ENCODE data around the gene CPED1.
"Not testable (repeated sequence)": the region's sequence is repeated elsewhere in the genome, so short reads cannot be mapped to it uniquely, and the experiment has no call there.

Gene CPED1

GRCh38 chr7:121075424-121075841, 86.9 kb downstream of the CPED1 start:
- not testable (repeated sequence) for DNase-seq

DNA sequence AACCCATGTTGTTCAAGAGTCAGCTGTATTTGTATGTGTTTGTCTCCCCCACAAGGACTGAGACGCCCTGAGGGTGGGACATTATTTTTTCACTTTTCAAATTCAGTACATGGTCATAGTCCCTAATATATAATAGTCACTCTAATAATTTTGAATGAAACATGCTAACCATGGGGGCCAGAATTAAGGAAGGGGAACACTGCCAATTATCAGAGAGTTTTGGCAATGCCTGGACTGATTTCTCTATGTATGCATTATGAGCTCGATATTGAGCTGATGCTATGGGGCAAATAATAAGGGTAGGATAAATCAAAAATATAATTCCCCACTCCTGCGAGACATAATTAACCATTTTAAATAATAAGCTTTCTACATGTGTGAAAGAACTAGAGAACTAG, 87.4 kb downstream of the CPED1 start:
- peak; percentile 69 for DNase-seq

DNA sequence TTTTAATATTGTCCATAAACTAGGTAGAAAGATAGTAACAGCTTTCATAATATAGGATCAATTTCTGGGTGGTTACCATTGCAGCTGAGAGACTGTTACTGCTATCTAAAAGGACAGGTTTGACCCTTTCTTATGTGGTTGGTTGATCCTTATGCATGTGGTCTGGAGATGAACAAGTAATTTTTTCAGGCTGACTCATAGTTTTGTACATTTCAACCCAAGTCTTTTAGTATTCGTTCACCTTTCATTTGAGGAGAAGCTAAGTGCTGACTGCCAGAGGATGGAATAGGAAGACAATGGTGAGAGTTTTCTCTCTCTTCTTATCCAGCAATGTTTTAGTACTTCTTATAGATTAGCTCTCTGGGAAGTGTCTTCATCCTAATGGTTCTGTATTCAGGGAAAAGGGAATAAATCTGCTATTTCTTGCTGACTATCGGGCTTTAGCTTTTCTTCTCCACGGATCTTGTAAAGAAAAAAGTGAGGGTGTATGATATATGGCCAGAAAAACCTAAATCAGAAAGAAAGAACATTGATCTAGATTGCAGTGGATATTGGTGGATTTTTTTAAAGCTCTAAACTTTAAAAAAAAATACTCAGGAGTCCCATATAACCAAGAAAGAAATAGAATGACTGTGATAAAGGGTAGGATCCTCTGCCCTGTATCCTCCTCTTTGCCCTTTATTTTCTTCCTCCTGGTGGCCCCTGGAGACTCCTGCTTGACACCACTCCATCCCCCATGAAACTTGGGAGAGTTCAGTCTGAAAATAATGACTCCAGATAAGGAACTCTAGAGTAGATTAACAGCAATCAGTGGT, 88.0 kb downstream of the CPED1 start:
- peak; percentile 91 for DNase-seq

- DNase-seq: no peak
Measured at GRCh38 chr7:121077165-121077630, 88.7 kb downstream of the CPED1 start.

GRCh38 chr7:121078701-121079227, 90.3 kb downstream of the CPED1 start:
- DNase-seq: peak; percentile 40

DNA sequence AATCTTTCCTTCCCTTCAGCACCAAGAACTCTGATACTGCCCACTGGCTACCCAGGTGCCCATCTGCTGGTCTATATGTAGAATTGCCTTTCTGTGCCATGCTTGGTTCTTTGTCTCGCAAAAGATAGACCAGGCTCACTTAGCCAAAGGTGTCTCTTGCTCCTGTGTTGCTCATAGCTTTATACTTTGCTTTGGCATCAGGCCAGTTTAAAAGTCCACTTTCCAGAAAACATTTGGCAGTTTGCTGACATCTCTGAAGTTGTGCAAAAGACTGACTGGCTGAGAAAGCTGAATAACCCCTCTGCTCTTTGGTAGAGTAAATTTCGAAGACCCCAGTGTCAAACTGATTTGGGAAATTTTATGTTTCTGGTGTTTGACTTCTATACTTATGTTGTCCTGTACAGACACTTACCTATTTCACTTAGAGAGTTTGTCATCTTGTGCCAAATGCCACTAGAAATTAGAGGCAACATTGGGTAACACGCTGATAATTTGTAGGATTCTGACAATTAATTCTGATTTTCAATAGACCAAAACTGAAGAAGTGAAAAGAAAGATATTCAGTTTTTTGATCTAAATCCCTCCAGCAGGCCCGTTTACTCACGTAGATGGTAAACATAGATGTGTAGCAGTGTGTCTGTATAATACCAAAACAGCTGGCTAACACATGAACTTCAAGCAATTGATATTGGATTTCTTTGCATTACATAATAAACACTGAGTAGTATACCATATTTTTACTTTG, 91.1 kb downstream of the CPED1 start:
- DNase-seq: peak; percentile 14

GRCh38 chr7:121080257-121080912, 91.9 kb downstream of the CPED1 start:
- peak; percentile 24 for DNase-seq

GRCh38 chr7:121080913-121081326, 92.4 kb downstream of the CPED1 start:
- no peak for DNase-seq

DNA sequence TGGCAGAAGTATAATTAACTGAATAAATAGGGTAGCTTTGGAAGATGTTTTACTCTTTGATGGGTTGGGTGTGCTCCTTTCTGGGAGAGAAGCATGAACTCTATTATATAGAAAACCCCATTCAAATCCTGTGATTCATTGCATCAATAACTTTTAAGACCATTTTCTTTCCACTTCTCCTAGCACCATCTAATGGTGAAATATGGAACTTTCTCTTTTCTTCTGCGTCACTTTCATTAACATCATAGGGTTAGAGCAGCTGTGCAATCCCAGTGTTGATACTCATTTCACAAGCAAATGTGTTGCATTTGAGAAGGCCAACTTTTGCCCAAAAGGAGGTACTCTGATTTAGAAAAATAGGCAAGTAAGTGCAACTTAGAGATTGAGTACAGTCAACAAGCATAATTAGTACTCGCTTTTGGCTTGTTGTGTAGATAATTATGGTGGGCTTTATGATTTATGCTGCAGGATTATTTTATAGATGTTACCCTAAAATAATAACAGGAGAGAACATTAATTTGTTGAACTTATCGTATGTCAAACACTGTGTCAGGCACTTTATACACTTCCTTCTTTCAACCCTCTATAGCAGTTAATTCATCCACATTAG, 92.9 kb downstream of the CPED1 start:
- DNase-seq: peak; percentile 84

DNA sequence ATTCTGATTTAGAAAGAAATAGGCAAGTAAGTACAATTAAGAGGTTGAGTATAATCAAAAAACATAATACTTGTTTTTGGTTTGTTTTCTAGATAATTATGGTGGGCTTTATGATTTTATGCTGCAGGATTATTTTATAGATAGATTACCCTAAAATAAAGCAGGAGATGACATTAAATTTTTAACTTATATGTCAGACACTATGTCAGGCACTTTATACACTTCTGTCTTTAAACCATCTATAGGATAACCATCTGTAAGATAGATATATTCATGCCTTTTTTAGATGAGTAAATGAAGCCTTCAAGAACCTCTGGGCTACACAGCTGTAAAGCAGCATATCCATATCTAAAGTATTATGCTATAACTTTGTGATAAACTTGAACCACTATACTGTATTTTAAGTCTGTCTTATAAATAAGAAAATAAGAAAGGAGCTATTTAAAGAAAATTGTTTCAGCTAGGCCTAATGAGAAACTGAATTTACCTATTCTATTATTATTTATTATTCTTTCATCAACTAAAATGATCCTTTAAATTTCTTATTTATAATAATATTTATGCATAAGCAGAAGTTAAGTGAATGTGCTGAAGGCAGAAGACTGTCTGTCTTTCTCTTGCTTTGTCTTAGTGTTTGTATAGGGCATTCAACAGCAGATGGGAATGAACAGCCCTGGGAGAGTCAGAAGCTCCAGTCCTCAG, 94.0 kb downstream of the CPED1 start:
- no peak for DNase-seq

GRCh38 chr7:121083138-121083789, 94.8 kb downstream of the CPED1 start:
- DNase-seq: peak; percentile 16

DNA sequence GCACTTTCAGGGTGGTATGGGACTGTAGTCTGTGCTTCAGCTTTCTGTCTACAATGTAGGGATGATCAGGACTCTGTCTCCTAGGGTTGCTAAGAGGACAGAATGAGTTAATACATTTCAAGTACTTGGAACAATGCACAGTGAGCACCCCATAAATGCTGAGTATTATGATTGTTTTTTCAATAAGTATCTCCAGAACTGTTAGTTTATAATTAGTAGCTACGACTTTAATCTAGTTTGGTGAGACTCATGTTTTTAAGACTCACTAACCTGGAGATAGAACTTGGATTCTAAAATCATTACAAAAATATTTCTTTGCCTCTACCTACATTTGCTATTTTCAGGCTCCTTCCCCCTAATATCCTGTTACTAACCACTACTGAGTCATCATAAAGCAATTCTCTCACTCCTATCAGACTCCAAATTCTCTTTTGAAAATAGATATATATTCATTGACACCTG, 95.3 kb downstream of the CPED1 start:
- no peak for DNase-seq

GRCh38 chr7:121084256-121084655, 95.7 kb downstream of the CPED1 start:
- DNase-seq: no peak

DNA sequence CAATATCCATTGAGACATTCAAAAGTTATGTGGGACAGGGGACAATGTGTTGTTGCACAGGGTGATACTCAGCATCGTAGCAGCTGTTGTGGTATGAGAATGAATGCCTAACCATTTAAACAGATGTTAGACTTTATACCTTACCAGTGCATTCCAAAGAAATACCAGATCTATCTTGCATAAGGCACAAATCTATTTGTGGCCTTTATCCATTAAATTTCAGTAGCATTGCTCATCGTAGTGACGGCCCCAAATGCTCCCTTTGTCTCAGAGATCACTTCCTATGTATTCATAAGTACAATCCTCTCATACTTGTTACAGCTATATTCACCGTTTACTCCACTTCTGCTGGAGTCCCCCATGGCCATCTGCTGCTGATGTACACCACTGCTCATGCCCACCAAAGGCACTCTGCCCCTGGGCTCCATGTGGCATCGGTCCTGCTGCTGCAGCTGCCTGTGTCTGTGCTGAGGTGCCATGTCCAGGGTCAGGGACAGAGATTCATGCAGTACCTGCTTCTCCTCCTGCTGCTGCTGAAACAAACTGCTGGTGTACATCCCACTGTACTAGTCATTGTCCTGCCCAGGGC, 96.3 kb downstream of the CPED1 start:
- DNase-seq: no peak

GRCh38 chr7:121085922-121086321, 97.4 kb downstream of the CPED1 start:
- no peak for DNase-seq

GRCh38 chr7:121088870-121089269, 100.4 kb downstream of the CPED1 start:
- no peak for DNase-seq

GRCh38 chr7:121094829-121095228, 106.3 kb downstream of the CPED1 start:
- no peak for DNase-seq

DNA sequence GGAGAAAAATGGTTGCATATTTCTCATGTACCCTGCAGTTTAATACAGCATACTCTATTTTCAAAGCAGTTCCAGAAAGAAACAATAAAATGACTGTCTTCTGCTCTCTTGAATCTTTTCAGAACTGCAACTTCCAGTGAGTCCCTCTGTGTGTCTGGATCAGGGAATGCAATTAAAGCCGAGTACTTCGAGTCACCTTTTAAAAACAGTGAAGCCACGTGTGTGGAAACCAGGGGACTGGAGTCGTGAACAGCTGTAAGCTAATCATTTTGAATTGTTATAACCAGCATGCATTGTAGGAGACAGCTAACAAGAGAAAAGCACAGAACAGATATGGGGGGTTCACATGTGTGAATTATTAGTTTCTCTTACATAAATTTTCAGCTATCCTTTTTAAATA, 109.1 kb downstream of the CPED1 start:
- no peak for DNase-seq

GRCh38 chr7:121099572-121099971, 111.1 kb downstream of the CPED1 start:
- no peak for DNase-seq

DNA sequence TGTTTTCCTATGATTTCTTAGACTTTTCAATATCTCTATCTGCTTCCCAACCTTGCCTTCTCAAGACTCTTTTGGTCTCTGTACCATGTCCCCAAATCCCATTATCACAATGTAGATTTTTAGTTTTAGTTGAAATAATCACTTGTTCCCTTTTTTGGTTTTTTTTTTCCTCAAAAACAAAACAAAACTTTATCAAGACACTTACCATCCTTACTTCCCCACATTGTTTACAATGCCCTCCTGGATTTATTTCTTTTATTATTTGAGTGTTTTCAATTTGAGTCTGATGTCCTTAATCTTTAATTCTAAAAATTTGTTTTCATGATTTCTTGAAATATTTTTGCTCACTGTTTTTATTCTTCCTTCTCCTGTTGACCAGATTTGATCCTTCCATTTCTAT, 112.6 kb downstream of the CPED1 start:
- no peak for DNase-seq

GRCh38 chr7:121101621-121102020, 113.1 kb downstream of the CPED1 start:
- no peak for DNase-seq
